ENCODE measurements around the gene SPTLC3.

Gene SPTLC3

GRCh38 chr20:13034936-13035335 lies 26.2 kb downstream of the SPTLC3 start:
- no peak for DNase-seq

GRCh38 chr20:13035399-13036152 lies 26.8 kb downstream of the SPTLC3 start:
- DNase-seq = no peak

- no peak for DNase-seq
Measured at GRCh38 chr20:13037727-13038126, 29.0 kb downstream of the SPTLC3 start.

- DNase-seq = no peak
Measured at GRCh38 chr20:13041574-13042457, 33.0 kb downstream of the SPTLC3 start.

GRCh38 chr20:13042458-13042794 lies 33.7 kb downstream of the SPTLC3 start:
- DNase-seq = no peak

- no peak for DNase-seq
Measured at GRCh38 chr20:13046409-13046808, 37.6 kb downstream of the SPTLC3 start.

GRCh38 chr20:13054011-13054410 lies 45.2 kb downstream of the SPTLC3 start:
- no peak for DNase-seq

- DNase-seq = no peak
Measured at GRCh38 chr20:13058666-13059389, 50.1 kb downstream of the SPTLC3 start.

- no peak for DNase-seq
Measured at GRCh38 chr20:13059398-13060136, 50.8 kb downstream of the SPTLC3 start.

- DNase-seq = no peak
Measured at GRCh38 chr20:13060327-13060726, 51.6 kb downstream of the SPTLC3 start.

GRCh38 chr20:13061381-13061780 lies 52.6 kb downstream of the SPTLC3 start:
- no peak for DNase-seq

- DNase-seq = no peak
Measured at GRCh38 chr20:13062789-13063188, 54.0 kb downstream of the SPTLC3 start.

GRCh38 chr20:13068336-13068735 lies 59.6 kb downstream of the SPTLC3 start:
- no peak for DNase-seq

GRCh38 chr20:13081877-13082276 lies 73.1 kb downstream of the SPTLC3 start:
- no peak for DNase-seq

GRCh38 chr20:13082378-13082777 lies 73.6 kb downstream of the SPTLC3 start:
- DNase-seq = no peak

GRCh38 chr20:13085275-13085674 lies 76.5 kb downstream of the SPTLC3 start:
- no peak for DNase-seq

- no peak for DNase-seq
Measured at GRCh38 chr20:13089950-13090469, 81.2 kb downstream of the SPTLC3 start.

GRCh38 chr20:13092111-13092510 lies 83.3 kb downstream of the SPTLC3 start:
- no peak for DNase-seq

GRCh38 chr20:13094976-13095375 lies 86.2 kb downstream of the SPTLC3 start:
- DNase-seq = no peak

GRCh38 chr20:13098720-13099355 lies 90.1 kb downstream of the SPTLC3 start:
- DNase-seq = no peak

- no peak for DNase-seq
Measured at GRCh38 chr20:13099676-13100075, 90.9 kb downstream of the SPTLC3 start.

GRCh38 chr20:13101276-13101675 lies 92.5 kb downstream of the SPTLC3 start:
- no peak for DNase-seq

All from NCI-H2029 treated with DMSO at 0.1 percent for 48 hours (cell line).